Renal cortex interstitium (tissue), 11 donors: ENCODE measurements around the gene LRMDA. TPM values are rescaled to one million over a fixed set of nuclear protein-coding genes. Genes with fewer than 3 reads are reported as not detected.
A peak's percentile ranks its signal among the peaks of the same experiment; 100 is the strongest.

Source experiments
- DNase-seq, 11 donors: peaks; one replicate each; pipeline ENCODE4 v3.0.0-alpha.2; 2013; ENCODE audit warnings: low read depth in 9 of 11, low spot score in 4 of 11; ENCODE audit errors: extremely low read depth in 1 of 11
- polyA plus RNA-seq, 3 donors: library from polyadenylated mRNA; unstranded; fragments of 120-200 nt; gene quantifications; one replicate each; pipeline ENCODE4 v1.2.1, GENCODE V29; 2013; ENCODE audit not compliant: insufficient read length in 3 of 3

The LRMDA gene
- polyA plus RNA-seq, 3 donors, result 17.1 to 22.3 (median 21.0) TPM

DNA sequence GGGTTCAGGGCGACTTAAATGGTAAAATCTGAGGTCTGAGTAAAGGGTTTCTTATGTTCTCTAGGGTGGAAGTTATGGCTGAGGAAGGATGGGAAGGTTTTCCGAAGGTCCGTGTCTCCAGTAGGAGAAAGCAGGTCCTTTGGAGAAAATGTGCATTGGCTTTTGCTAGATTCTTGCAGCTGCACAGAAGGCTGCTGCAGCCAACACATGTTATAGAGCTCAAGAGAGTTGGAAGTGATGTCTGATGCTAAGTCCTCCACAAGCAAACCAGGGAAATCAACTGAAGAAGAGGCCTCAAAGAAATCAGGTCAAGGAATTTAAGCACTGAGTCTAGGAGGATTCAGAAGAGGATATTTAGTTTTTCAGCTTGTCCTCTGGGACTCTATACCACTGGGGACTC is 404.6 kb downstream of the LRMDA start:
- DNase-seq, result no peak

DNA sequence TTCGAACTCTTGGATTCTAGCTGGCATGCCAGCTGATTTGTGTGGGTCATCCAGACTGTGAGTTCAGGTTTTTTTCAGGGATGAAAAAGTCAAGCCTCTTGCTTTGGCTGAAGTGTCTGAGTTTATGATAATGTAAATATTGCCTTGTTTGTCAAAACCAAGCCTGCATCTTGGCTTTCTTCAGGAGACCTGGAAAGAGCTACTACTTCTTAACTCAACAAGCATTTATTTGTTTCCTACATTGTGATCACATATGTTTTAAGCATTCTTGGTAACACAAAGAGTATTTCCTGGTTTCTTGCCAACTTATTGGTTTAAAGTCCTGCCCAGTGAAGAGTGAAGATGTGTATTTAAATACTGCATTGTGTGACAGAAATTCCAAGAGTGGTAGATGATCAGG is 407.1 kb downstream of the LRMDA start:
- no peak for DNase-seq

DNA sequence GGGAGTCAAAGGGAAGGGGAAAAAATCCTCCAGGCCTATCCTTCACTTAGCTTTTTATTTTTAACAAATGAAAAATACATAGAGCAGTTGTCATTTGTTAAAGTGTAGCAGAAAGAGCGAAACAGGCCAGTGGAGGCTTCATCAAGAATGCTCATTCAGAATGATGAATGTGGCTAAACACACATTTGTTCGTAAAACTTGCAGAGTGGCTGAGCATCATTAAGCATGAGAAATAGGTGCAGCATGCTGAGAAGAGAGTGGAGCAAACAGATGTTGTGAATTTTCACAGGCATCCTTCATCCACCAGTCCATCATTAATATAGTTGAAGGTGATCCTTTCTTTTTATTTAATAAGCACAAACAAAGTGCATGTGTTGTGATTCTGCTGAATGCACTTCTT is 407.6 kb downstream of the LRMDA start:
- no peak for DNase-seq

DNA sequence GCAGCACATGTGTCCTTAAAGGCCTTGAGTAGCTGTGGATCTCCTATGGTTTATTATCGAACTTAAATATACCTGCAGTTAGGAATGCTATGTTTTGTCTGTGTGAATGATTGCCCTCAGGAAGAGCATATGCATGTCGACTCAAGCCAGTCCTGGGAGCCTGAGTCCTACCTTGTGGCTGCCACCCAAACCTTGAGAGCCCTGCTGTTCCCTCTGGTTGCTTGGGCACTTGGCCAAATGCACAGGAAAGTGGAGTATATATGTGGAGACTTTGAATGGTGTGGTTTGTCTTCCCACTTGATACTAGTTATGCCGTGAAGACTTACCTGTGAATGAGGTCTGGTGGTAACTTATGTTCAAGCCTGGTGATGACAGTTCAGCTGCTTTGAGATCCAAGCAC is 409.8 kb downstream of the LRMDA start:
- DNase-seq, result no peak

DNA sequence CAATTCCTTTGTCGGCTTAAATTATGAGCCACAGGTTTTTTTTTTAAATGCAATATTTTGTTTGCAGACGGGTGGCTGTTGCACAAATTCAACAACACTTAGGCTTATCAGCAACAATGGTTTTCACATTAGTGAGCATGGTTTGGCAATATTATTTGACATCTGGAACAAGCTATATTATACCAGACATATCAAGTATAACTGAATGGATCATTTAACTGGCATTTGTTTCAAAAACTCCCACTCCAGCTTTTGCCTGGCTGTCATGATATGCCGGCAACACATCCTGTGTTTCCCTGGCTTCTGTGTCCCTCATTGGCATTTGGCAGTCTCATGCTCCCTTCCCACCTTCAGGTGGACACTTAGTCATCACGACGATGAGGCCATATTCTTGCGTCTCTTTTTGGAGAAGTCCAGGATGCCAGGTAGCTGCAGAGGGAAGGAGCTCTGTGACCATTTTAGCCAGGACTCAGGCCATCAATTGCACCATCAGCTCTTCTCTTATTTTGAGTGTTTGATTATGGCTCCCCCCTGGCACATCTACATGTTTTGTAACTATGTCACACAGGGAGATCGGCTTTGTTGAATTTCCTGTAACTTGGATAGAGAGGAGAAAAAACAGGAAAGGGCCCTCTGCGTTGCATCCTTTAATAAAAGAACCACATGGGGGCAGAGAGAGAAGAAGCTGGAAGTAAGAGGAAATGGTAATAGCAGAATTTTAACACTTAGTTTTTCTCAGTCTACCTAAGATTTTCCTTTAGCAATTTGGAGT is 413.9 kb downstream of the LRMDA start:
- no peak for DNase-seq

DNA sequence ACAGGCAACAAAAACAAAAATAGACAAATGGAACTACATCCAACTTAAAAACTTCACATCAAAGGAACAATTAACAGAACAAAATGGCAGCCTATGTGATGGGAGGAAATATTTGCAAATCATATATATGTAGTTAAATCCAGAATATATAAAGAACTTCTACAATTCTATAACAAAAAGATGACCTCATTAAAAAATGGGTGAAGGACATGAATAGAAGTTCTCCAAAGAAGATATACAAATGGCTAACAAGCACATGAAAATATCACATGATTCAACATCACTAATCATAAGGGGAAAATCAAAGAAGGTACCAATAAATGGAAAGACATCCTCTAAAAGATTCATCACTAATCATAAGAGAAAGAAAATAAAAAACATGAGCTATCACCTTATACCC is 416.1 kb downstream of the LRMDA start:
- no peak for DNase-seq

DNA sequence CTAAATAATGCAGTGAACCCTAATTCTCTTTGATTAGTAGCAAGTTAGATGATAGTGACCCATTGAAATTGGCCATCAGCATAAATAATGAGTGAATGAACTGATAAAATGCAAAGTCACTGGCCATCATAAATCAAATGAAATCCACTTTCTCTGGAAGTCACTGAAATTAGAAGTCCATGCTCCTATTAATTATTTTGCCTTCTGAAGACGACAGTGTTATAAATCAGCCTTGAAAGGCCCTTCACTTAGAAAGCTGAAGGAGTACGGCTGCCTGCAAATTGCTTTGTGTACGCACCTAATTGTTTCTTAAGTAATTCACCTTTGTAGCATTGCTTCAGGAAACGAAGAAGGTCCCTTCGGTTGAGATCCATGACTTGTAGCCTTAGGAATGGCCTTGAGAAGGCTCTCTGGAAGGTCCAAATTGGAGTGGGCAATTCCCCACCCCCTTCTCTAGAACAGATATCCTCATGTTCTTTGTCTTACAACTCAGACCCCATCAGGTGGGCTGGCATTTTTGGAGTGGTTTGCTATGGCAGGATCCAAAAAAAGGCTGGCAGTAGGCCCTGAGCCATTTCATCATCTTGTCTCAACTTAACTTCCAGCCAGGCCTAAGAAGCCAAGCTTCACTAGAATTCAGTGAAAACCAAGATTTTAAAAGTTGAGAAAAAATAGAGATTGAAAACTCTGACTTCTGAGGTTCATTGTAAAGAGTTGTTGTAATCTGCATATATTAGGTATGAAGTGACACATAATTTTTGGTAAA is 420.3 kb downstream of the LRMDA start:
- DNase-seq, result no peak

DNA sequence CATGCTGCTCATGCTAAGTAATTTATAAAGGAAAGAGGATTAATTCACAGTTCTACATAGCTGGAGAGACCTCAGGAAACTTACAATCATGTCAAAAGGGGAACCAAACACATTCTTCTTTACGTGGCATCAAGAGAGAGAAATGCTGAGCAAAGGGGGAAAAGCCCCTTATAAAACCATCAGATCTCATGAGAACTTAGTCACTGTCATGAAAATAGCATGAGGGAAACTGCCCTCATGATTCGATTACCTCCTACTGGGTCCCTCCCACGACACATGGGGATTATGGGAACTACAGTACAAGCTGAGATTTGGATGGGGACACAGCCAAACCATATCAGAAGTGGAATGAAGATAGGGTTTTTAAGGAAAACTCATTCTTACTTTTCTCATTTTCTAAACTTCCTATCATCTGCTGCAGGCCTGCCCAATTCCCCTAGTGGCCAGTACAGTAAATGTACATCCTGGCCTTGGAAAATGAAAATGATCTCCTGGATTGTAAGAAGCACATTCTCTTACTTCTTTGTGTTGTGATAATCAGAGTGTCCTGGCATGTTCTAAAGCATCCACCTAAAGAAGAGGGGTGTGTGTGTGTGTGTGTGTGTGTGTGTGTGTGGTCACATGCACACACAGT is 421.5 kb downstream of the LRMDA start:
- DNase-seq, result no peak

DNA sequence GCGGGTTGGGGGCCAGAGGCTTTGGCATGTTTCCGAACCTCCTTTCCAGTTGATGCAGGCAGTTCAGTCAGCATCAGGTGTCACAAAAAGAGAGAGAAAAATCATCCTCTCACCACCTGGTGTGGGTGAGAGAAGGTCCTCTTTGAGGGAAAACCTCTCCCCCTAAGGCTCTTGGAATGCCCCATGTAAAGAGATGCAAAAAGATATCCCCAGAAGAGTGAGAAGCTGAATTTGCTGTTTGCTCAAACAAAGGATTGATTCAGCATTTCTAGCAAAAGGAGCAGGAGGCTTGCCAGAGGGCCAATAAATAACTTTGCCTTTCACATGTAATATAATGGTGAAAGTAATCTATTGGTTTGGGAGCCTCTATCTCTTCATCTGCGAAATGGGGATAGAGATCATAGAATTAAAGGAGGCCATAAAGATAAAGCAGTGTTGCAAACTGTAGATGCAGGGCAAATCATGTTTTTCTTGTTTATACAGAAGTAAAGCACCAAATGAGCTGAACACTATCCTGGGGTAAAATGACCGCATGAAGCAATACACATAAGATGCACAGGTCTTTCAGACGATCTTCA is 425.9 kb downstream of the LRMDA start:
- DNase-seq, result no peak

DNA sequence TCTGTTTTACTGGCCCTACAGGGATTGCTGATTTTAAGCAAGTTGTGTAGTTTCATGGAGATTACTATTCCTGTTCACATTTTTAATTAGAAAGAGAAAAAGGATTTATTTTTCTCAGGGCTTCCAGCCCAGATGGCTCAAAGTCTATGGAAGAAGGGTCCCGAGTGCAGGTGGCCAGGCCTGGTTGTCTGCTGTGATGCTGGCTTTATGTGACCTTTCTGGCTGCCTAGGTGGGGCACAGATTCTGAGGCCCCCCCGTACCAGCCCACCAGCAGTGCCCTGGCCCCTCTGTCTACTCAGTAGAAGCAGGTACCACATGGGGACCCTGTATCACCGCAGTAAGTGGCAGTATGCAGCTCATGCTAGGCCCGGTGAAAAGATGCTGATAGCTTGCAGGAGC is 426.5 kb downstream of the LRMDA start:
- no peak for DNase-seq

DNA sequence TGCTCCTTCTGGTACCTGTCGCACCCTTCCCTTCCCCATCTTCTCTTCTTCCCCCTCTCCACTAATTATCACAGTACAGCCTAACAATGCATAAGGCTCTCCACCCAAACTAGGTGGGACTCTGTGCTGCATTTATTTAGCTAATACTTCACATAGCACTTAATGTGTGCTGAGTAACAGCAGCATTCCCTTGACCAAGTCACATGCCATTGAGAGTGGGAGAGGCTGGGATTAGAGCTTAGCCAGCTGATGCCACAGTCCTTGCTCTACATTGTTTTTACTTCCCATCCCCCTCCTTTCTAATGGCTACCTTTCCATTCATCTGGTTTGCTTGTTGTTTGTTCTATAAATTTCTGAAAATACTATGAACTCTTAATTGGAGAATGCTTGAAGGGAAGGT is 426.9 kb downstream of the LRMDA start:
- no peak for DNase-seq

DNA sequence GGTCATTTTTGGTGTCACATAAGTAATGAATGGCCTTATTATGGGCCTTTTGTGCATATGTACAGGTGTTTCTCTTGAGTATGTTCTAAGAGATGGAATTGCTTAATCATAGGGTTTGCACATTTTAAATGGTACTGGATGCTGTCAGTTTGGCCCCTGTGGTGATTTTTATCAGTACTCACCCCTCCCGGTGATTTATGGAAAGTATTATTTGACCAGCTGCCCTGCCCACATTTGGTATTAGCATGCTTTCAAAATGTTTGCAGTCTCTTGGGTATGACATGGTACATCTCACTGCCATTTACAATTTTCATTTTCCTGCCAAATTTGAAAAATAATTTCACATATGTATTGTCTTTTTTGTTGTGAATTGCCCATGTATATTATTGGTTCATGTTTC is 427.7 kb downstream of the LRMDA start:
- DNase-seq, result no peak

DNA sequence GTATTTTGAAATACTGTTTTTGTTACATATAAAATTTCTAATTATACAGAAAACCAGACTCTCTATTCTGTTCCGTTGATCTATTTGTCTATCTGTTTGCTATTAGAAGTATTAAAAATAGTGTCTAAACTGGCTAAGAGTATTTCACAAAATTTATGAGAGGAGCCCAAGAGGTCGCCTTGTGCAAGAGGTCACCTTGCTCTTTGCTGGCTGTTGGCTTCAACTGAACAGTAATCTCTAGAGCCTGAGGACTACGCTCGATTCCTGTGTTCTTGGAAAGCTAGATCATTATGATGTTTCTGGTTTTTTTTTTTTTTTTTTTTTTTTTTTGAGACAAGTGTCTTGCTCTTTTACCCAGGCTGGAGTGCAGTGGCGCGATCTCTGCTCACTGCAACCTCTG is 428.6 kb downstream of the LRMDA start:
- no peak for DNase-seq

DNA sequence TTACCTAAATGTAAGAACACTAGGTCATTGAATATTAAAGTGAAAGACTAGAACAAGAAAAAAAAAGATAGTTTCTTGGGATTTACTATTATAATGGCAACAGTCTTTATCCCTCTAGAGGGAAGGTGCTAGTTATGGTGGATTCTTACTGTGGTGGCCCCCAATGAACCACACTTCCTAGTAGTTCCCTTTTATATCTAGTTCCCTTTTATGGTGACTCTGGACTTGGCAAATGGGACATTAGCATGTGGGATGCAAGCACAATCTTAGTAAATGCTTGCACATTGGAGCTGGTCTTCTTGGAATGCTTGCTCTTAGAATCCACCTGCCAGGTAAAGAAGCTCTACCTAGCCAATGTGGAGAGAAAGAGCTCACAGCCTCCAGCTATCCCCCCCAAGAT is 430.2 kb downstream of the LRMDA start:
- no peak for DNase-seq

DNA sequence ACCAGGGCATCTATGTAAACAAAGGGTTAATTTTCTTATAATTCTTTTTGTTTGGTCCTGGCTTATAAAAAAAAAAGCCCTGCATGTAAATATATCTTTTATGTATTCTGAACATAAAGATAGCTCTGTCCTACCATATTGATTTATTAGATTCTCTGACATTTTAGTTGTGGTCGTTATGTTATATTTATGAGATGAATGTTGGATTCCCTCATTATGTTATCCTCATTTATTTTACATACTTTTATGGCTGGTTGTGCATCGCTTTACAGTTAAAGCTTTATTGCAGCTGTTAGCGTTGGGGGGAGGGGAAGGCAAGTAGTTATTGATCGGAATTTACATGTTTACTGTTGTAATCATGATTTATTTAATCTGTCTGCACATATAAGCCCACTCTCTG is 431.5 kb downstream of the LRMDA start:
- peak in 1 of 11 donors; percentile 24 for DNase-seq

DNA sequence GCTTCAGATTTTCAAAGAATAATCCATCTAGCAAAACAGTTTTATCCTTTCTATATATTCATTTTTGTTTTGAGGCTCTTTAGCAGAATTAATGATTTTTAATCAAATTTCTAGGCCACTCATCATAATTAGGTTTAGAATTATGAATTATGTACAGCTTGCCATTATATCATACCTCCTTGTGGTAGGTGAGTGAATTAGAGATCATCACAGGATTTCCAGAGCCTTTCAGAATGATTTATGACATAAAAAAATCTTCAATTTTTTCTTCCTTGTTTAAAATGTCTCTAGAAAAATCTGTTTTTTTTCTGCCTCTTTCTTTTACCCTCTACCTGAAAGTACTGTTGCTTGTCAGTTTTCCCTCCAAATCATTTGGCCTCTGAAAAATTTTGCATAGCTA is 433.3 kb downstream of the LRMDA start:
- DNase-seq, result no peak

DNA sequence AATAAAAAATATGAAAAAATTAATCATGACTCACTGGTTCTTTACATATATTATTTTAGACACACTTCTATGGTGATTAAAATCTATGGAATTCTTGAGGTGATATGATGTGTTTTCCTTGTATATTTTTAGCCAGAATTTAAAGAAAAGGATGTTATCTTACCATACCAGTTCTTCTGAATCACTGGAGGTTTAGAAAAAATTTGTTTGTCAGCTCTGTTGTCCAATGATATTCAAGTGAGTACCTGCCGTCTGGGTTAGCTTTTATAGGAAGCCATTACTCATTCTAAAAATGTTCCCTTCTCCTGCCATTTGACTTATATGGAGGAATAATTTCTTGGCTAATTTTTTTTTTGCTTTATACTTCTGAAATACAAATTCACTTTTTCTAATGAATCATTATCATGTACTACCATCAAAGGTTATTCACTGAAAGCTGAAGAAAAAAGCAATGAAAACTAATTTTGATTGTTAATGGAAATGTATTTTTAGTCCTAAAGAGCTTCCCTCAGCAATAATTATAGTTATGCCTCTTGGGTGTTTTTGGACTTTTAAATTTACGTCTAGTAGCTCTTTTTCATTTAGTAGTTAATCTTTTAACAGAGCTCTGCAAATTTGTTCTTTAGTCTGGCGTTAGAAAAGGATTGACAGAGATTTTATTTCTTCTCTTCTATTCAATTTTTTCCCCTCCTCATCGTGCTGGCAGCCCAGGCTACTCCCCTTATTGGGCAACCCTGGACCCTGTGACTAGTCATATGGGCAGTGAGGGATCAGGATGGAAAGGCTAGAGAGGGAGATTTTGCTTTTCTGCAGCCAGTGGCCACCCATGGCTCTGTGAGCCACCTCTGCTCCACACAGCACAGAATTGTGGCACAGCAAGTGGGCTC is 434.2 kb downstream of the LRMDA start:
- DNase-seq, result no peak

DNA sequence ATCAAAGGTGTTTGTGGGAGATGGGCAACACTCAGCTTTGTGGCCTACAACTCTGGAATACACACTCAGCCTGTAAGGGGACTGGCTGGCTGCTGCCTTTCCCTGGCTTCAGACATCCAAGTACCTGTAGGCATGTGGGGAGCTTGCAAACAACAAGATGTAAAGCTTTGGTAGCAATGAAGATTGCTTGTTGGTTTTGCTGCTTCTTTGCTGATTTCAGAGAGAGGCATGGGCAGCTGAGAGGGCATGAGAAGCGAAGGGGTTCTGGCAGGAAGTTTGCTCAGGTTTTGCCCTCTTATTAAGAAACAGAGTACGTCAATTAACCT is 434.8 kb downstream of the LRMDA start:
- DNase-seq, result no peak

DNA sequence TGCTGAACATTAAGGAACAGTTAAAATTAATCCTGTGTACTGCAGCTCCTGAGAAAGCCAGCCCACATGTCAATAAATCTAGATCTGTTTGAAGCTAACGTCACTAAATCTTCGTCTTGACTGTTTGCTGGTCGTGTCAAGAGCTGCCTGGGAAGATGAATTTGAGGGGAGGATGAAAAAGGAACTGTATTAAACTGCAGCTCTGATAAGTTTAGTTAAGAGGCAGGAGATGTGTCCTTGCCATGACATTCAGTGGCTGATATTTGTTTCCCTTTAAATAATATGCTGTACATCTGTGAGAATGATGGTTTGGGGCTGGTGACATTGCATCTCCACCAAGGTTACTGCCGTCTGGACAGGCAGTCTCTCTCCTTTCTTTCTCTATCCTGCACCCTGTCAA is 435.3 kb downstream of the LRMDA start:
- no peak for DNase-seq
